Endothelial cell (in vitro differentiated cells): ENCODE results near the gene KLHL35. TPM values are rescaled to one million over a fixed set of nuclear protein-coding genes. Genes with fewer than 3 reads are reported as not detected.

Source experiments
- DNase-seq: peaks from one replicate; pipeline ENCODE4 v3.0.0; 2021; ENCODE audit warnings: low spot score
- H3K27ac Mint-ChIP-seq: one replicate; pipeline ENCODE4 v1.8.0; 2021; ENCODE audit warnings: mixed read lengths, inconsistent platforms; ENCODE audit not compliant: unreplicated experiment
- H3K27me3 Mint-ChIP-seq: one replicate; pipeline ENCODE4 v1.8.0; 2021; ENCODE audit warnings: mild to moderate bottlenecking, moderate library complexity, mixed read lengths, inconsistent platforms; ENCODE audit not compliant: unreplicated experiment
- H3K36me3 Mint-ChIP-seq: one replicate; pipeline ENCODE4 v1.8.0; 2021; ENCODE audit warnings: mild to moderate bottlenecking, low read depth, mixed read lengths, inconsistent platforms; ENCODE audit not compliant: unreplicated experiment
- H3K4me1 Mint-ChIP-seq: one replicate; pipeline ENCODE4 v1.8.0; 2021; ENCODE audit warnings: mild to moderate bottlenecking, mixed read lengths, inconsistent platforms; ENCODE audit not compliant: unreplicated experiment
- H3K4me3 Mint-ChIP-seq: one replicate; pipeline ENCODE4 v1.8.0; 2021; ENCODE audit warnings: mild to moderate bottlenecking, mixed read lengths, inconsistent platforms; ENCODE audit not compliant: unreplicated experiment
- H3K9me3 Mint-ChIP-seq: one replicate; pipeline ENCODE4 v1.8.0; 2021; ENCODE audit warnings: mixed read lengths, inconsistent platforms; ENCODE audit not compliant: unreplicated experiment
- CTCF ChIP-seq: fragments of 200-600 bp; sonication (generic); IDR thresholded peaks from one replicate; pipeline ENCODE4 v1.5.0; 2021; ENCODE audit warnings: antibody characterized with exemption; ENCODE audit not compliant: unreplicated experiment
- total RNA-seq: library from RNA; stranded (reverse); fragmentation: NEBNext Ultra II Directional; extraction: Animal tissue kit (Norgen Biotek cat#: 25700); gene quantifications from one replicate; pipeline ENCODE4 v1.2.1, GENCODE V29; 2021; ENCODE audit not compliant: unreplicated experiment

Gene KLHL35
- total RNA-seq, 1 donor from 2014 or later = 2.8 TPM

GRCh38 chr11:75436806-75437205, 3.8 kb upstream of the KLHL35 start:
- Mint-ChIP-seq H3K27me3 (peaks cover 51% of the 10 kb centered on the region), H3K9me3 (no peaks in the 10 kb centered on the region), H3K36me3 (peaks cover 67% of the 10 kb centered on the region), H3K27ac (no peak overlapping the region), H3K4me3 (peak overlapping the region; percentile 63), H3K4me1 (peaks cover 42% of the 10 kb centered on the region)
- TF ChIP-seq CTCF = no peak
- no peak for DNase-seq

GRCh38 chr11:75435571-75435925, 2.5 kb upstream of the KLHL35 start:
- no peaks in the 10 kb centered on the region for H3K9me3 Mint-ChIP-seq
- TF ChIP-seq CTCF = no peak
- peaks cover 72% of the 10 kb centered on the region for H3K36me3 Mint-ChIP-seq
- peak overlapping the region; percentile 15 for H3K4me3 Mint-ChIP-seq
- DNase-seq = no peak
- H3K27ac Mint-ChIP-seq = no peak overlapping the region
- H3K27me3 Mint-ChIP-seq = peaks cover 62% of the 10 kb centered on the region
- H3K4me1 Mint-ChIP-seq = peaks cover 50% of the 10 kb centered on the region

GRCh38 chr11:75434886-75435570, 2.0 kb upstream of the KLHL35 start:
- Mint-ChIP-seq H3K27ac (peak overlapping the region; percentile 67), H3K4me1 (peaks cover 46% of the 10 kb centered on the region), H3K4me3 (peak overlapping the region; percentile 62), H3K36me3 (peaks cover 70% of the 10 kb centered on the region), H3K27me3 (peaks cover 60% of the 10 kb centered on the region), H3K9me3 (no peaks in the 10 kb centered on the region)
- TF ChIP-seq CTCF = no peak
- no peak for DNase-seq

GRCh38 chr11:75434051-75434450, 1.0 kb upstream of the KLHL35 start:
- no peak overlapping the region for H3K4me3 Mint-ChIP-seq
- peaks cover 45% of the 10 kb centered on the region for H3K4me1 Mint-ChIP-seq
- peaks cover 60% of the 10 kb centered on the region for H3K27me3 Mint-ChIP-seq
- no peak overlapping the region for H3K27ac Mint-ChIP-seq
- peaks cover 70% of the 10 kb centered on the region for H3K36me3 Mint-ChIP-seq
- no peaks in the 10 kb centered on the region for H3K9me3 Mint-ChIP-seq
- no peak for TF ChIP-seq CTCF
- DNase-seq = no peak

- no peak for DNase-seq
- Mint-ChIP-seq H3K36me3 (peaks cover 69% of the 10 kb centered on the region), H3K4me1 (peaks cover 44% of the 10 kb centered on the region), H3K27me3 (peaks cover 60% of the 10 kb centered on the region), H3K9me3 (no peaks in the 10 kb centered on the region), H3K27ac (peak overlapping the region; percentile 43), H3K4me3 (no peak overlapping the region)
- no peak for TF ChIP-seq CTCF
Measured at GRCh38 chr11:75433443-75433842, 440 bp upstream of the KLHL35 start.
